ENCODE data around the gene ORMDL2.

ORMDL2 gene

DNA sequence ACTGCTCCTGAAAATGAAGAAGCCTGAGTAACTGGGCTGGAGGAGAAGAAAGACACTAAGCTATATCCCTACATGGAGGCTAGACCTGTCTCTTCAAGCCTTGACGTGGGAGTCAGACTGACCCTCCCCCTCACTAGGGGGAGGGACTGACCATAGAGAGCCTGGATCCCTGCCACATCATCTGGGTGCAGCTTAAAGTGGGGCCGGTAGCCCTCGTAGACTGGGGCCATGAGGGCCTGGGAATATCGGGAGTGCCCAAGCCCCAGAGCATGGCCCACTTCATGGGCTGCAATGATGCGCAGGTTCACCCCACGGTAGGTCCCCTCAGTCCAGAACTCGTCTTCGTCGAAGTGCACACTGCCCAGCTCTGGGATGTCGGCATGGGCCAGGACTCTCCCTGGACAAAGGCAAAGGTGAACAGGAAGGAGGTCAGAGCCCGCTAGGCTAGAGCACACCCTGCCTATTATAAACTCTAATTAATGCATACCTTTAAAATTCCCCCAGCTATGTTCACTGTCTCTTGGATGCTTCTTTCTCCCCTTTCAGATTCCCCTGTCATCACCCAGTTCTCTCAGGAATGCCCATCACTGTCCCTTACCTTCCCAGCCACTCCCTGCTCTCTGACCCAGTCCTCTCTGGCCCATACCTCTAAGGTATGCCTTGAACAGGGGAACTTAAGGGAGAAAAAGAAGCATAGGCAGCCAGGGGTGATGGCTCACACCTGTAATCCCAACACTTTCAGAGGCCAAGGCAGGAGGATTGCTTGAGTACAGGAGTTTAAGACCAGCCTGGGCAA lies 21.7 kb downstream of the ORMDL2 start:
- no peaks in the 10 kb centered on the region for H3K4me1 Mint-ChIP-seq (ENCODE audit: low read depth)
- no peak overlapping the region for H3K4me3 Mint-ChIP-seq
- no peaks in the 10 kb centered on the region for H3K27me3 Mint-ChIP-seq
- no peak overlapping the region for H3K27ac Mint-ChIP-seq
- H3K9me3 Mint-ChIP-seq = no peaks in the 10 kb centered on the region
- H3K36me3 Mint-ChIP-seq (ENCODE audit: low read depth) = no peaks in the 10 kb centered on the region

DNA sequence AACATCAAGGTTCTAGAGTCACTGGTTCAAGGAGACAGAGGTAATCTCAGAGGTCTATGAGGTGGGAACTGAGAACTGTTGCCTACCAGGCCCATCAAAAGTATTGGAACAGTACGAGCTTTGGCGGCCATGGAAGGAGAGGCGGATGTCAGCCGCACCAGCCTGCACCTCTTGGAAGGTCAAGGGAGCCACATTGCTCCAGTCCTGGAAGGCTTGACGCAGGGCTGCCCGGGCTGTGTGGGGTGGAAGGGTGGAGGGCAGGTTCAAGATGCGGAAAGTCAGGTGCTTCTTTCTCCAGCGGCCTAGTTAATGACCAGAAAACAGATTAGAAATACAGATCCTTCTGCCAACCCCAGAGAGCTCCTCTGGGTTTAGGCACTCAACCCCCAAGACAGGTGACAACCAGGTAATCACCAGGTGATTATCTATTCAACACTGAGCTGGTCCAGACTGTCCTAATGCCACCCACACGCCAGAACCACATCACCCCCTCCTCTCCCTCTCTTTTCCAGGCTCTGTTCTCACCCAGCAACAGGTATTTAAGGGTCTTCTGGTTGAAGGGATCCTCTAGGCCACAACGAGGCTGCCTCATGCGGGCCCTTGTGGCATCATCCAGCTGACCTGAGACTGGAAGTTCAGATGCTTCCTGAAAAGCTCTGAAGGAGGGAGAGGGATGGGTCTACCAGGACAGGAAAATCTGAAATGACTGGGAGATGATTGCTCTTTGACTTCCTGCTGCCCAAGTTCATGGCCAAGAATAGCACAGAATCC lies 22.9 kb downstream of the ORMDL2 start:
- Mint-ChIP-seq H3K4me1 (ENCODE audit: low read depth) (no peaks in the 10 kb centered on the region), H3K9me3 (no peaks in the 10 kb centered on the region), H3K27ac (no peak overlapping the region), H3K27me3 (no peaks in the 10 kb centered on the region), H3K4me3 (no peak overlapping the region), H3K36me3 (ENCODE audit: low read depth) (no peaks in the 10 kb centered on the region)

DNA sequence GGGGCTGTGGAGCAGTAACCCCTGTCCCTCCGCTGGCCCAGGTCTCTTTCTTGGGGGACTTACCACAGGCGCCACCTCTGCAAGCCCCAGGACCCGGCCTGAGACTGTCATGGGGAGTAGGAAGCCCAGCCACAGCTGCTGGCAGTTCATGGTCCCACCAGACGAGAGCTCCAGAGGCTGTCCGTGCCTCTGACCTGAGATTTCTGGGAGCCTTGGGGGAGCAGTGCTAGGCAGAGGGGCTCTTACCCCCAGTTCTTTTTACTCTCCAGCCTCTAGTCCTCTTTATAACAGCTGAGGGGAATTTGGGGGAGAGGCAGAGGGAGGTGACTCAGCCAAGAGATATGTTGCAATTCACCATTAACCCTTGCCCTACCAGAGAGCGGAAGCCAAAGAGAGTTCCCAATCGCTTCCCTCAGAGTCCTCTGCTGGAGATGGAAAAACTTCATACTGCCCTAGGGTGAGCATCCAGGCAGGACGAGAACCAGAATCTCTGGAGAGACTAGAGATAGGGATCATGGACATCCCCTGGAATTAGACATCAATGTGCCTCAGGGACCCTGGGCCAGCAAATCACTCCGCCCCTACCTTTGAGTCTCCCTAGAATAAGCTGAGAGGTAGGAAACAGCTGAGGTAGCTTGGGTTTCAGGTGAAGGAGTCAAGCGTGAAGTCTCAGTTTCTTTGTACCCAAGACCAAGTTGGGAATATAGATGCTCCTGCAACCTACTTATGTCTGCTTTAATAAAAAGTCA lies 25.0 kb downstream of the ORMDL2 start, which contains the start of gene MMP19:
TSS of gene MMP19 (minus strand) at position 256 of the 749 bp plus-strand sequence. CDS start at position 150, 106 bp downstream.
- Mint-ChIP-seq H3K36me3 (ENCODE audit: low read depth) (no peaks in the 10 kb centered on the region), H3K27ac (peak within 1 kb of the TSS; percentile 63), H3K9me3 (no peaks in the 10 kb centered on the region), H3K4me1 (ENCODE audit: low read depth) (peaks cover 12% of the 10 kb centered on the region), H3K27me3 (no peaks in the 10 kb centered on the region), H3K4me3 (no peak within 1 kb of the TSS)

DNA sequence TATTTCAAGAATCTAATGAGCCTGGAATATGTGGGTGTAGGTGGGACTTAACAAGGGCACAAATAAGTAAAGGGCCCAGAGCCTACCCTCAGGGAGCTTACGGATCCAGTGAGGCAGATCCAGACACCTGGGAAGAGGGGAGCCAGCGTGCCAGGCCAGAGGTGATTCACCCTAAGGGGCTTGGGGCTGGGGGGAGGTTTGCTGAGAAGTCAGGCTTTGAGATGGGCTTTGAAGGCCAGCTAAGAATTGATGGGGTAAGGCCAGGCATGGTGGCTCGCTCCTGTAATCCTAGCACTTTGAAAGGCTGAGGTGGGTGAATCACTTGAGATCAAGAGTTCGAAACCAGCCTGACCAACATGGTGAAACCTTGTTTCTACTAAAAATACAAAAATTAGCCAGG lies 25.6 kb downstream of the ORMDL2 start:
- Mint-ChIP-seq H3K27ac (no peak overlapping the region), H3K27me3 (no peaks in the 10 kb centered on the region), H3K4me1 (ENCODE audit: low read depth) (peaks cover 13% of the 10 kb centered on the region), H3K9me3 (no peaks in the 10 kb centered on the region), H3K4me3 (no peak overlapping the region), H3K36me3 (ENCODE audit: low read depth) (no peaks in the 10 kb centered on the region)

DNA sequence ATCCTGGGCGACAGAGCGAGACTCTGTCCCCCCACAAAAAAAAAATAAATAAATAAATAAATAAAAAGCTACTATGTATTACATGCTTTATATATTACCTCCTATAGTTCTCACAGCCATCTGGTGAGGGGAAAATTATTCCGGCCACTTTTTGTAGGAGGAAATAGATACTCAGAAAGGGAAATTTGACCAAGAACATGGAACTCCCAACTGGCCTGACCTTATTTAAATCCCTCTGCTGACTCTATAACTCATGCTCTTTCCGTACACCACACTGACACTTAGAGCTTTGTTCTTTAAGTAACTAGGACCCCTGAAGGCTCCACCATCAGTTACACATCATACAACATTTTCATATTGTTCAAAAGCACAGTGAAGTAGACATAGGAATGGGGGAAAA lies 27.1 kb downstream of the ORMDL2 start:
- no peak overlapping the region for H3K4me3 Mint-ChIP-seq
- no peak overlapping the region for H3K27ac Mint-ChIP-seq
- H3K36me3 Mint-ChIP-seq (ENCODE audit: low read depth) = no peaks in the 10 kb centered on the region
- H3K9me3 Mint-ChIP-seq = no peaks in the 10 kb centered on the region
- H3K27me3 Mint-ChIP-seq = no peaks in the 10 kb centered on the region
- peaks cover 17% of the 10 kb centered on the region for H3K4me1 Mint-ChIP-seq (ENCODE audit: low read depth)

DNA sequence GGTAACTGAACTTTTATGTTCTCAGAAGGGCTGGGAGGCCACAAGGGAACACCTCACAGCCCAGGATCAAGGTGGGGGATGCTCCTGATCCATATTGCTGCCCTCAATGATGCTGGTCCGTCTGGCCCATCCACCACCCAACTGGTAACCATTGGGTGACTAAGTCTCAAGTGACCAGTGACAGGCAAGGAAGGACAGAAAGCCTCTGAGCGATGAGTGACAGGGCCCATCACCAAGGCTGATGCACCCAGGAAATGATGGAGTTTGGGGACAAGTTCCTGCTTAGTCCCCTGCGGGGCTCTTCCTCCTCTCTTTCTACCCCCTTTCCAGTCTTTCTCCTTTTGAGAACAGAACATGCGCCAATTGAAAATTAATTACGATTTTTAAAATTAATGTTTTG lies 27.5 kb downstream of the ORMDL2 start:
- H3K27me3 Mint-ChIP-seq = no peaks in the 10 kb centered on the region
- peaks cover 17% of the 10 kb centered on the region for H3K4me1 Mint-ChIP-seq (ENCODE audit: low read depth)
- no peak overlapping the region for H3K4me3 Mint-ChIP-seq
- H3K27ac Mint-ChIP-seq = no peak overlapping the region
- H3K36me3 Mint-ChIP-seq (ENCODE audit: low read depth) = no peaks in the 10 kb centered on the region
- H3K9me3 Mint-ChIP-seq = no peaks in the 10 kb centered on the region

DNA sequence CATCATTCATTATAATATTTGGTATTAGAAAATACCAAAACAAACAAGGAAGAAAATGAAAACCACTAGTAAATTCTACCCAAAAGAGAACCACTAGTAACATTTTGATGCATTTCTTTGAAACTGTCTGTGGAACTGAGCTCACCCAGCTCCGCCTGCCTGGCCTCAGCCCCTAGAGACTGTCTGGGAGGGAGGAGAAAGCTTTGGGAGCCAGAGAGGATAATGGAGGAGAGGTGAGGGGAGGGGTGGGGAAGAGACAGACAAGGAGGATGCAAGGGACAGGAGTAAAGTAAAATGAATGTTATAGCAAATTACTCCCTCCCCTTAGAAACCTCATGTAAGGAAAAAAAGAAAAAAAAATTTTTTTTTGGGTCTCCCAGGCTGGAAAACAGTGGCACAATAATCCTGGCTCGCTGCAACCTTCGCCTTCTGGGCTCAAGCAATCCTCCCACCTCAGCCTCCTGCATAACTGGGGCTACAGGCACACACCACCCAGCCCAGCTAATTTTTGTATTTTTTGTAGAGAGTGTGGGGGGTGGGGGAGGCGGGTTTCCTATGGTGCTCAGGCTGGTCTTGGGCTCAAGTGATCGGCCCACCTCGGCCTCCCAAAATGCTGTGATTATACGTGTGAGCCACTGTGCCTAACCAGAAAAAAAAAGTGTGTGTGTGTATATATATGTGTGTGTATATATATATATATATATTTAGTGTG lies 28.1 kb downstream of the ORMDL2 start:
- Mint-ChIP-seq H3K27me3 (no peaks in the 10 kb centered on the region), H3K4me1 (ENCODE audit: low read depth) (peaks cover 17% of the 10 kb centered on the region), H3K4me3 (no peak overlapping the region), H3K9me3 (no peaks in the 10 kb centered on the region), H3K36me3 (ENCODE audit: low read depth) (no peaks in the 10 kb centered on the region), H3K27ac (no peak overlapping the region)

DNA sequence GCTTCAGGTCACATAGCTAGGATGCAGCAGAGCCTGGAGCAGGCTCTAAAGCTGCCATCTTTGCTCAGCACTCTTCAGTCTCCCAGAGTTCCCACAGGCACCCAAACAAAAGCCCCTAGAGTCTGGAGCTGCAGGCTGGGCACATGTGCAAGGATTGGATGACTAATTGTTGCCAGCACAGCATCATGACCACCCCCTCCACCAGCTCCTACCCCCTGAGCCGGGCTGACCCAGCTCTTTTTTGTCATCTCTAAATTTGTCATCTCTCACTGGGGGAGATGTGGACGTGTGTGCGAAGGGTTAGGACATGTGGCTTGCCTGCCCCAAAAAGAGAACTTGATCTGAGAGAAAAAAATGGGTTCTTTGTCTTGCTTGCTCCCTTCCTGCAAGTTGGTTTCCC lies 29.2 kb downstream of the ORMDL2 start:
- Mint-ChIP-seq H3K4me3 (peak overlapping the region; percentile 32), H3K36me3 (ENCODE audit: low read depth) (no peaks in the 10 kb centered on the region), H3K27ac (peak overlapping the region; percentile 88), H3K27me3 (no peaks in the 10 kb centered on the region), H3K4me1 (ENCODE audit: low read depth) (peaks cover 17% of the 10 kb centered on the region), H3K9me3 (no peaks in the 10 kb centered on the region)

DNA sequence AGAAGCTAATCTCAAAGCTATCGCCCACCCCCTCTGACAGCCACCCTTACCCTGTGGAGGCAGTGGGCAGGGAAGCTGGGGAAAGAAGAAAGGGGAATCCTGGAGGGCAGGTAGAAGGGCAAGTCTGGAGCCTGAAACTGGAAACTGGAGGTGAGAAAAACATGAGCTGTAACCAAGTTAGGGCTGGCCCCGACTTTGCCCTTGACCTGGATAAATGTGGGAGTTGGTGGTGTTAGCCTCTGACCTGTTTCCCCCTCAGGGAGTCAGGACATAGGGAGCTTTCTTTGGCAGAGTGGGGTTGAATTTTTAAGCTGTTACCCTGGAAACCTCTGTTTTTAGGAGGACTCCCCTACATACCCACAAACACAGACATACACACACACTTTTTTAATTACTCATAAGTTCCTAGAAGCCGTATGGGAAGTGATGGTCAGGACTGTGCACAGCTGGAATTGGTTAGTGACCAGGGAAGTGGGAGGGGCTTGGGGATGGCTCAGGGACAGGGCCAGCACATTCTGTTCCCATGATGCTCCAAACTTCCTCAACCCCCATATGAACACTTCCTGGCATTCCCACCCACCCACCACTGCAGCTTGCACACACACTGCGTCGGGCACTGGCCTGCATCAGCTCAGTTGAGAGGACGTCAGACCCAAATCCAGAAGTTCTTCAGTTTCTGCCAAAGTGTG lies 29.9 kb downstream of the ORMDL2 start:
- peaks cover 17% of the 10 kb centered on the region for H3K4me1 Mint-ChIP-seq (ENCODE audit: low read depth)
- peak overlapping the region; percentile 88 for H3K27ac Mint-ChIP-seq
- H3K9me3 Mint-ChIP-seq = no peaks in the 10 kb centered on the region
- no peaks in the 10 kb centered on the region for H3K36me3 Mint-ChIP-seq (ENCODE audit: low read depth)
- no peaks in the 10 kb centered on the region for H3K27me3 Mint-ChIP-seq
- peak overlapping the region; percentile 32 for H3K4me3 Mint-ChIP-seq

DNA sequence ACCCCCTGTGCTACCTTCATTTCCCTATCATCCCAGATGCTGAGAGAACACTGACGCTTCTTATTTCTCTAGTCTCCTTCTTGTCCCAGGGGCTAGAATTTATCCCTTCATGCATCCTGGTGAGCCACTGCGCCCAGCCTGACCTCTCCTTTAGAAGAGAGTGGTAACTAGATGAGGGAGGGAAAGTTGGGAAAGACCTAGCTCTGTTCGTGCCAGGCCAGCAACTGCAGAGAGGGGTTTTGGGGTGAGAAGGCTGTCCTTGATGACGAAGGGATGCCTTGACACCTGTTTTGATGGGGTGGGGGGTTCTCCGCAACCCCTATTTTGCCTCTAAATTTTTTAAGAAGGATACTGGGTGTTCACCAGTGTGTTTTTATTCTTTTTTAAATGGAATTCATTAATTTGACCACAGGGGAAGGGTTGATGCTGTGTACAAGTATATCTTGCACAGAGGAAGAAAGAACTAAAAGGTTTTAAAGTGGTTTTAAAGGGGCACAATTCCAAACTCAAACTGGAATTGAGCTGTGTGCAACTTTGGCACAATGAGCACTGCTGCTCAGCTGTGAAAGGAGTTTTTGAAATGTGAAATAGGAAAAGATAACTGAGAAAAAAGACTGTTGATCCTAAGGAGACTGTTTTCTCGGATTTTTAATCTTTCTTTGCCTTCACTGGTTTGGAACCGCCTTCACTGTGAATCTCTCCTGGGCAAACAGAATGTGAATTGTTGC lies 31.9 kb downstream of the ORMDL2 start:
- no peaks in the 10 kb centered on the region for H3K9me3 Mint-ChIP-seq
- H3K4me3 Mint-ChIP-seq = no peak overlapping the region
- no peaks in the 10 kb centered on the region for H3K27me3 Mint-ChIP-seq
- peaks cover 17% of the 10 kb centered on the region for H3K4me1 Mint-ChIP-seq (ENCODE audit: low read depth)
- H3K36me3 Mint-ChIP-seq (ENCODE audit: low read depth) = no peaks in the 10 kb centered on the region
- no peak overlapping the region for H3K27ac Mint-ChIP-seq

DNA sequence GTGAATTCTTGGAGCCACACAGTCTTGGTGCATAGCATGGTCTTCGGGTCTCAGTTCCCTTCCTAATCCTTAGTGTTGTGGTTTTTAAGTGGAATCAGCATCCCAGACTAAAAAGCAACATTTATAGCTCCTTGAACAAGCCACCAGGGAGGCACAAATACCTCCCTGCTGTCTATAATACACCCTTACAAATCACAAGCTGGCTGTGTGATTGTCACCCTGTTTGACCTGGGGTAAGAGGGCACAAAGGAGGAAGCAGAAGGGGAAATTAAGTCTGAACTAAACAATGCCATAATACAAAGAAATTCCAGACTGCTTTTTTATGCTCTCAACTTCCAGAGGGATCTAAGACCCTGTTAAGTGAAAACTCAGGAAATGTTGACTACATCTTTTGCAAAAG lies 32.6 kb downstream of the ORMDL2 start:
- no peaks in the 10 kb centered on the region for H3K36me3 Mint-ChIP-seq (ENCODE audit: low read depth)
- H3K9me3 Mint-ChIP-seq = no peaks in the 10 kb centered on the region

DNA sequence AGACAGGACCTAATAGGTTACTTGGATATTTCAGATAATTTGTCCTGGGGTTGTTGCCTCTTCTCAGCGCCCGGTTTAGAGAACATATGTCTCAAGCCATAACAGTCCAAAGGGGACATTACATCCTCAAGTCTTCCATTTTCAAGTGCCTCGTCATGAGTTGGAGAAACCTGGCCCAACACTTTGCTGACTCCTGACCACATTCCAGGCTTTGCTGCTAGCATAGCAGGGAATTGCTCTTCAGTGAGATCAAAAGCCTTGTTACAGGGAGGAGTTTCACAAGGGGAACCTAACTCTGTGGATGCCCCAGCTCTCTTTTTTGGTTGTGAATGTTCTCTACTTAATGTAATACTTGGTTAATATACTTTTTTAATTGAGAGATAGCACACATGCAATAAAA lies 33.1 kb downstream of the ORMDL2 start:
- Mint-ChIP-seq H3K4me1 (ENCODE audit: low read depth) (peaks cover 17% of the 10 kb centered on the region), H3K36me3 (ENCODE audit: low read depth) (no peaks in the 10 kb centered on the region), H3K4me3 (no peak overlapping the region), H3K27me3 (no peaks in the 10 kb centered on the region), H3K9me3 (no peaks in the 10 kb centered on the region), H3K27ac (no peak overlapping the region)

More for the DNA sequence above, 32.6 kb downstream of the ORMDL2 start:
- Mint-ChIP-seq H3K4me1 (ENCODE audit: low read depth) (peaks cover 17% of the 10 kb centered on the region), H3K4me3 (no peak overlapping the region), H3K27me3 (no peaks in the 10 kb centered on the region), H3K27ac (no peak overlapping the region)

DNA sequence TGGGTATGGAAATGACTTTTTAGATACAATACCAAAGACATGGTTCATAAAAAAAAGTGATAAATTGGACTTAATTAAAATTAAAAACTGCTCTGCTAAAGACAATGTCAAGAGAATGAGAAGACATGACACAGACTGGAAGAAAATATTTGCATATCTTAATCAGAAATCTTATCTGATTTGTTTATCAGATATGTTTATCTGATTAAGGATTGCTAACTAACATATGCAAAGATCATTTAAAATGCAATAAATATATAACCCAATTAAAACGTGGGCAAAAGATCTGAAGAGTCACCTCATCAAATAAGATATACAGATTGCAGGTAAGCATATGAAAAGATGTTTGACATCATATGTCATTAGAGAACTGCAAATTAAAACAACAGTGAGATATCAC lies 34.9 kb downstream of the ORMDL2 start:
- Mint-ChIP-seq H3K4me1 (ENCODE audit: low read depth) (peaks cover 6% of the 10 kb centered on the region), H3K27ac (no peak overlapping the region), H3K9me3 (no peaks in the 10 kb centered on the region), H3K27me3 (no peaks in the 10 kb centered on the region), H3K4me3 (no peak overlapping the region), H3K36me3 (ENCODE audit: low read depth) (no peaks in the 10 kb centered on the region)
